Stomach (tissue), 9 donors: Measurements from ENCODE around the gene UBE3D. TPM values are rescaled to one million over a fixed set of nuclear protein-coding genes. Genes with fewer than 3 reads are reported as not detected.

Experiments used
- DNase-seq, 2 donors: peaks; one replicate each; pipeline versions ENCODE4 v3.0.0 to v3.0.0-alpha.2; 2013 to 2019
- H3K27ac ChIP-seq, 5 donors: fragments of 200-600 bp in 4 of 5; sonication (generic) in 4 of 5; one replicate each; pipeline ENCODE4 v1.5.1; 2013 to 2019; ENCODE audit warnings: mild to moderate bottlenecking in 1 of 5, moderate library complexity in 1 of 5
- H3K27me3 ChIP-seq, 3 donors: fragments of 200-600 bp; sonication (generic); one replicate each; pipeline ENCODE4 v1.5.1; 2017 to 2019; ENCODE audit warnings: mixed run types in 1 of 3
- H3K36me3 ChIP-seq, 4 donors: fragments of 200-600 bp; sonication (generic); 1 replicate in 3 of 4; 2 replicates in 1 of 4; pipeline ENCODE4 v1.5.1; 2016 to 2019
- H3K4me1 ChIP-seq, 4 donors: fragments of 200-600 bp; sonication (generic); one replicate each; pipeline ENCODE4 v1.5.1; 2016 to 2019
- H3K4me3 ChIP-seq, 4 donors: fragments of 200-600 bp; sonication (generic) in 3 of 4; one replicate each; pipeline ENCODE4 v1.5.1; 2016 to 2019; ENCODE audit warnings: mild to moderate bottlenecking in 1 of 4
- H3K9me3 ChIP-seq, 4 donors: fragments of 200-600 bp; sonication (generic); one replicate each; pipeline ENCODE4 v1.5.1; 2016 to 2019
- CTCF ChIP-seq, 7 experiments: fragments of 450-650 bp in 4 of 7; fragments of 200-600 bp in 3 of 7; sonication (generic) in 3 of 7; IDR thresholded peaks; one replicate each; pipeline ENCODE4 v1.5.1; 2016 to 2019; ENCODE audit warnings: antibody characterized with exemption in 7 of 7, control low read depth in 2 of 7, mild to moderate bottlenecking in 1 of 7
- EP300 ChIP-seq: sonication (generic); formaldehyde crosslinking; IDR thresholded peaks from one replicate; pipeline ENCODE4 v1.6.1; 2017; ENCODE audit warnings: antibody characterized with exemption
- POLR2A ChIP-seq, 4 donors: fragments of 450-650 bp; IDR thresholded peaks; one replicate each; pipeline ENCODE4 v1.6.1; 2016; ENCODE audit warnings: antibody characterized with exemption in 4 of 4, control low read depth in 2 of 4, mild to moderate bottlenecking in 1 of 4, moderate library complexity in 1 of 4
- POLR2AphosphoS5 ChIP-seq, 3 donors: sonication (generic); formaldehyde crosslinking; IDR thresholded peaks; one replicate each; pipeline ENCODE4 v1.6.1; 2016; ENCODE audit warnings: antibody characterized with exemption in 3 of 3
- WGBS, 5 donors: extraction: QIAGEN DNeasy Blood & Tissue Kit in 3 of 5; methylation state at CpG; one replicate each; pipeline versions ENCODE4 v1.1.5 to v1.1.7; 2013 to 2018; 5-methylcytosine and 5-hydroxymethylcytosine counted together
- intact Hi-C: fragments of 100-400 bp; cut with DNase I; formaldehyde crosslinking; loops from one replicate; pipeline ENCODE4 v1.15.1; 2023; ENCODE audit warnings: low total_unique reads
- polyA plus RNA-seq, 3 donors: library from polyadenylated mRNA; stranded (reverse); fragments of 200-250 nt; gene quantifications; one replicate each; pipeline ENCODE4 v1.2.3, GENCODE V29; 2013
- total RNA-seq, 5 donors: library from RNA; depleted of rRNA; stranded (reverse); fragments of >200 nt; gene quantifications; one replicate each; pipeline versions ENCODE4 v1.1.0 to v1.2.3, GENCODE V29; 2014 to 2016
- donor health status: healthy with polysubstance abuse.
- donor health status: Bipolar disorder and iron deficiency.
- donor health status: healthy.

UBE3D gene
- total and polyA plus RNA-seq, 8 donors, result 1.5 to 33.3 (median 11.8) TPM

GRCh38 chr6:83071023-83071422 is 5.4 kb upstream of the UBE3D start:
- no peak overlapping the region for H3K4me3 ChIP-seq
- intact Hi-C loops, result loop anchor here (10.0 kb wide), 1 partner anchor 114 kb away; no protein-coding TSS in a partner anchor
- H3K27ac ChIP-seq, result peak overlapping the region in 3 of 5 donors; percentile 52 to 68 (median 62)
- peak in 1 of 2 donors; percentile 36 for DNase-seq
- no peaks in the 10 kb centered on the region for H3K9me3 ChIP-seq
- H3K36me3 ChIP-seq, result no peaks in the 10 kb centered on the region
- peaks cover 11 to 51% (median 28%) of the 10 kb centered on the region in 4 donors for H3K4me1 ChIP-seq
- 66 to 74% (median 70%) methylated on average over 4 of the region's 4 CpGs for WGBS, 5 donors
- no peaks in the 10 kb centered on the region for H3K27me3 ChIP-seq
- TF ChIP-seq EP300, result no peak
- TF ChIP-seq CTCF (IDR thresholded peaks at IDR 0.05), result no peak
- TF ChIP-seq POLR2A (IDR thresholded peaks at IDR 0.05), result no peak
- TF ChIP-seq POLR2AphosphoS5 (IDR thresholded peaks at IDR 0.05), result no peak

GRCh38 chr6:83069633-83070032 is 4.0 kb upstream of the UBE3D start:
- H3K27ac ChIP-seq, result no peak overlapping the region
- intact Hi-C loops, result loop anchor here (10.0 kb wide), 1 partner anchor 115 kb away; no protein-coding TSS in a partner anchor
- DNase-seq, result no peak
- no peak overlapping the region for H3K4me3 ChIP-seq
- peaks cover 11 to 59% (median 33%) of the 10 kb centered on the region in 4 donors for H3K4me1 ChIP-seq
- TF ChIP-seq EP300, result no peak
- TF ChIP-seq POLR2AphosphoS5 (IDR thresholded peaks at IDR 0.05), result no peak
- TF ChIP-seq POLR2A (IDR thresholded peaks at IDR 0.05), result no peak
- no peak for TF ChIP-seq CTCF (IDR thresholded peaks at IDR 0.05)
- no peaks in the 10 kb centered on the region for H3K27me3 ChIP-seq
- H3K36me3 ChIP-seq, result no peaks in the 10 kb centered on the region
- no peaks in the 10 kb centered on the region for H3K9me3 ChIP-seq

GRCh38 chr6:83068616-83069015 is 3.0 kb upstream of the UBE3D start:
- Histone ChIP-seq H3K4me3 (peak overlapping the region; percentile 71 to 91 (median 80)), H3K27me3 (no peaks in the 10 kb centered on the region), H3K36me3 (no peaks in the 10 kb centered on the region), H3K9me3 (no peaks in the 10 kb centered on the region), H3K4me1 (peaks cover 11 to 69% (median 39%) of the 10 kb centered on the region in 4 donors), H3K27ac (peak overlapping the region; percentile 88 to 96 (median 90))
- 17 to 32% (median 28%) methylated on average over 6 of the region's 6 CpGs for WGBS, 5 donors
- TF ChIP-seq CTCF (IDR thresholded peaks at IDR 0.05), result no peak
- no peak for TF ChIP-seq POLR2AphosphoS5 (IDR thresholded peaks at IDR 0.05)
- TF ChIP-seq EP300, result no peak
- no peak for TF ChIP-seq POLR2A (IDR thresholded peaks at IDR 0.05)
- intact Hi-C loops, result no loop called here
- peak in 1 of 2 donors; percentile 20 for DNase-seq

- peak in 5 of 7 experiments; percentile 87 to 95 (median 94) for TF ChIP-seq CTCF (IDR thresholded peaks at IDR 0.05)
- TF ChIP-seq EP300, result no peak
- TF ChIP-seq POLR2AphosphoS5 (IDR thresholded peaks at IDR 0.05), result peak; percentile 69 to 90 (median 72)
- DNase-seq, result peak; percentile 97 to 98
- Histone ChIP-seq H3K36me3 (no peaks in the 10 kb centered on the region), H3K4me3 (peak within 1 kb of the TSS; percentile 71 to 91 (median 80)), H3K27me3 (no peaks in the 10 kb centered on the region), H3K9me3 (no peaks in the 10 kb centered on the region), H3K4me1 (peaks cover 11 to 69% (median 39%) of the 10 kb centered on the region in 4 donors), H3K27ac (peak within 1 kb of the TSS; percentile 88 to 96 (median 90))
- 0 to 1% (median 0%) methylated on average over 43 to 78 of the region's 78 CpGs for WGBS, 5 donors
- intact Hi-C loops, result no loop called here
Measured at GRCh38 chr6:83067448-83068439, 2.1 kb upstream of the UBE3D start, which contains the start of gene DOP1A. Gene DOP1A, plus strand, starts transcription at chr6:83067671. Its CDS starts 29,307 bp downstream, at chr6:83096978.
